Fibroblast of lung (primary cell): ENCODE measurements around the gene FASTK. TPM values are rescaled to one million over a fixed set of nuclear protein-coding genes. Genes with fewer than 3 reads are reported as not detected.

Experiments
- DNase-seq, 2 donors: peaks; one replicate each; pipeline versions ENCODE4 v3.0.0 to v3.0.0-alpha.2; 2010; ENCODE audit warnings: low read depth in 2 of 2
- H2AFZ ChIP-seq: 2 replicates; pipeline ENCODE4 v1.5.1; 2012; ENCODE audit warnings: low read length, control low read depth, inconsistent platforms
- H3K27ac ChIP-seq: 2 replicates; pipeline ENCODE4 v1.5.1; 2011; ENCODE audit warnings: low read length, control low read depth; ENCODE audit not compliant: insufficient read depth
- H3K27me3 ChIP-seq: 2 replicates; pipeline ENCODE4 v1.5.1; 2011; ENCODE audit warnings: mild to moderate bottlenecking, low read length; ENCODE audit not compliant: control insufficient read depth, insufficient read depth
- H3K36me3 ChIP-seq: 2 replicates; pipeline ENCODE4 v1.5.1; 2011; ENCODE audit warnings: low read length; ENCODE audit not compliant: control insufficient read depth, insufficient read depth
- H3K4me1 ChIP-seq: 2 replicates; pipeline ENCODE4 v1.5.1; 2011; ENCODE audit warnings: low read length; ENCODE audit not compliant: control insufficient read depth, insufficient read depth; ENCODE audit errors: extremely low read depth
- H3K4me2 ChIP-seq: 2 replicates; pipeline ENCODE4 v1.5.1; 2011; ENCODE audit warnings: low read length, control low read depth; ENCODE audit not compliant: insufficient read depth; ENCODE audit errors: extremely low read depth
- H3K4me3 ChIP-seq, 4 experiments: fragments of 200-600 bp in 1 of 4; sonication (generic) in 1 of 4; replicated peaks in 1 of 4; 2 replicates each; pipeline ENCODE4 v1.5.1; 2011 to 2016; ENCODE audit warnings: low read length in 4 of 4, low read depth in 3 of 4, mild to moderate bottlenecking in 3 of 4, control low read depth in 2 of 4, inconsistent platforms in 1 of 4, mixed read lengths in 1 of 4; ENCODE audit not compliant: insufficient read depth in 1 of 4; ENCODE audit errors: control extremely low read depth in 1 of 4
- H3K79me2 ChIP-seq: 2 replicates; pipeline ENCODE4 v1.5.1; 2012; ENCODE audit warnings: mild to moderate bottlenecking, low read length, inconsistent platforms; ENCODE audit not compliant: control insufficient read depth, insufficient read depth
- H3K9ac ChIP-seq: 2 replicates; pipeline ENCODE4 v1.5.1; 2011; ENCODE audit warnings: mild to moderate bottlenecking, low read length, control low read depth; ENCODE audit not compliant: insufficient read depth
- H3K9me3 ChIP-seq: 2 replicates; pipeline ENCODE4 v1.5.1; 2012; ENCODE audit warnings: low read depth, low read length; ENCODE audit not compliant: control insufficient read depth, insufficient read depth
- H4K20me1 ChIP-seq: 2 replicates; pipeline ENCODE4 v1.5.1; 2011; ENCODE audit warnings: low read length; ENCODE audit not compliant: control insufficient read depth, insufficient read depth; ENCODE audit errors: extremely low read depth
- EZH2 ChIP-seq: IDR thresholded peaks from 2 replicates; pipeline ENCODE4 v1.5.1; 2012; ENCODE audit warnings: low read length, control low read depth, mild to moderate bottlenecking; ENCODE audit errors: missing control alignments
- polyA plus RNA-seq, 2 donors: library from polyadenylated mRNA; depleted of rRNA in 1 of 2; stranded (reverse) in 1 of 2; unstranded in 1 of 2; fragments of >200 nt; gene quantifications; 2 replicates each; pipeline ENCODE4 v1.2.1, GENCODE V29; 2011 to 2012; ENCODE audit warnings: missing spikeins in 1 of 2
- total RNA-seq: library from RNA; depleted of rRNA; stranded (reverse); fragments of >200 nt; gene quantifications from 2 replicates; pipeline ENCODE4 v1.2.1, GENCODE V29; 2014
- TF ChIP-seq, protein P1 (sequence below), 2 donors: IDR thresholded peaks in 1 of 2; conservative IDR thresholded peaks in 1 of 2; 1 replicate in 1 of 2; 2 replicates in 1 of 2; pipeline ENCODE4 v1.5.1; 2011 to 2012; ENCODE audit warnings: low read length in 2 of 2, control low read depth in 1 of 2, inconsistent platforms in 1 of 2, low read depth in 1 of 2, mild to moderate bottlenecking in 1 of 2

Gene FASTK
- total and polyA plus RNA-seq, 2 donors (not counting 1 experiment from before 2014, with no cell fraction given), result 33.8 to 69.5 TPM

DNA sequence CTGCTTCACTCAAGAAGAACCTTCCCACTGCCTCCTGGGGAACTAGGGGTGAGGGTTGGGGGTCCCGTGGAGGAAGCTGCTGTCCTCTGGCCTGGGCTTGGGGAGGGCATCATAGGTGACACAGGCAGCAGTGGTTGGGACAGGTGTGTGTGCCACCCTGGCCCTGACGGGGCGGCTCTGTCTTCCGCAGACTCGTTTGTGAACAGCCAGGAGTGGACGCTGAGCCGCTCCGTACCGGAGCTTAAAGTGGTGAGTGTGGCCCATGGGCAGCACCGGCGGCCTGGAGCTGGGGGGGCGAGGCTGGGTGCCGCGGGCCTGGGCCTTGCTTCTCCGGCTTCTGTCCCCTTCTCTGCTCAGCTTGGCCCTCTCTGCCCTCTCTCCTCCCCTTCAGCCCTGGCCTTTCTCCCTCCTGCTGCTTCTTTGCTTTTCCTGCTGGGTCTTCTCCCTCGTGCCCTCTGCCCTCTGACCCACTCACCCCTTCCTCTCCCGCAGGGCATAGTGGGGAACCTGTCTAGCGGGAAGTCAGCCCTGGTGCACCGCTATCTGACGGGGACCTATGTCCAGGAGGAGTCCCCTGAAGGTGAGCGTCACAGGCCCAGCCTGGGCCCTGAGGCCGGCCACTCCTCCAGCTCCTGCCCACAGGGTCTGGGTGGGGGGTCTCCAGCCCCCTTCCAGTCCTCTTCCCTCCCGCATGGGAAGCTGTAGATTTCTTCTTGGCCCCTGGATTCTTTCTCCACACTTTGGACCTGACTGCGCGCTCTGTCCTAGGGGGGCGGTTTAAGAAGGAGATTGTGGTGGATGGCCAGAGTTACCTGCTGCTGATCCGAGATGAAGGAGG lies 36.2 kb upstream of the FASTK start:
- peaks cover 19% of the 10 kb centered on the region for H3K36me3 ChIP-seq
- no peaks in the 10 kb centered on the region for H4K20me1 ChIP-seq
- H3K9me3 ChIP-seq, result no peaks in the 10 kb centered on the region
- peaks cover 14% of the 10 kb centered on the region for H3K4me1 ChIP-seq
- no peak for DNase-seq
- no peak overlapping the region for H3K9ac ChIP-seq
- peaks cover 18% of the 10 kb centered on the region for H3K79me2 ChIP-seq
- no peak overlapping the region for H2AFZ ChIP-seq
- H3K4me3 ChIP-seq, result no peak overlapping the region
- no peaks in the 10 kb centered on the region for H3K27me3 ChIP-seq
- TF ChIP-seq EZH2, result no peak
- TF ChIP-seq, protein P1, sequence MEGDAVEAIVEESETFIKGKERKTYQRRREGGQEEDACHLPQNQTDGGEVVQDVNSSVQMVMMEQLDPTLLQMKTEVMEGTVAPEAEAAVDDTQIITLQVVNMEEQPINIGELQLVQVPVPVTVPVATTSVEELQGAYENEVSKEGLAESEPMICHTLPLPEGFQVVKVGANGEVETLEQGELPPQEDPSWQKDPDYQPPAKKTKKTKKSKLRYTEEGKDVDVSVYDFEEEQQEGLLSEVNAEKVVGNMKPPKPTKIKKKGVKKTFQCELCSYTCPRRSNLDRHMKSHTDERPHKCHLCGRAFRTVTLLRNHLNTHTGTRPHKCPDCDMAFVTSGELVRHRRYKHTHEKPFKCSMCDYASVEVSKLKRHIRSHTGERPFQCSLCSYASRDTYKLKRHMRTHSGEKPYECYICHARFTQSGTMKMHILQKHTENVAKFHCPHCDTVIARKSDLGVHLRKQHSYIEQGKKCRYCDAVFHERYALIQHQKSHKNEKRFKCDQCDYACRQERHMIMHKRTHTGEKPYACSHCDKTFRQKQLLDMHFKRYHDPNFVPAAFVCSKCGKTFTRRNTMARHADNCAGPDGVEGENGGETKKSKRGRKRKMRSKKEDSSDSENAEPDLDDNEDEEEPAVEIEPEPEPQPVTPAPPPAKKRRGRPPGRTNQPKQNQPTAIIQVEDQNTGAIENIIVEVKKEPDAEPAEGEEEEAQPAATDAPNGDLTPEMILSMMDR (conservative IDR thresholded peaks at IDR 0.05 in 1 of 2, IDR thresholded peaks at IDR 0.05 in 1 of 2; ENCODE audit: low read depth in 1 of 2, low read length in 2 of 2), result no peak
- H3K27ac ChIP-seq, result no peak overlapping the region
- H3K4me2 ChIP-seq, result no peak overlapping the region

DNA sequence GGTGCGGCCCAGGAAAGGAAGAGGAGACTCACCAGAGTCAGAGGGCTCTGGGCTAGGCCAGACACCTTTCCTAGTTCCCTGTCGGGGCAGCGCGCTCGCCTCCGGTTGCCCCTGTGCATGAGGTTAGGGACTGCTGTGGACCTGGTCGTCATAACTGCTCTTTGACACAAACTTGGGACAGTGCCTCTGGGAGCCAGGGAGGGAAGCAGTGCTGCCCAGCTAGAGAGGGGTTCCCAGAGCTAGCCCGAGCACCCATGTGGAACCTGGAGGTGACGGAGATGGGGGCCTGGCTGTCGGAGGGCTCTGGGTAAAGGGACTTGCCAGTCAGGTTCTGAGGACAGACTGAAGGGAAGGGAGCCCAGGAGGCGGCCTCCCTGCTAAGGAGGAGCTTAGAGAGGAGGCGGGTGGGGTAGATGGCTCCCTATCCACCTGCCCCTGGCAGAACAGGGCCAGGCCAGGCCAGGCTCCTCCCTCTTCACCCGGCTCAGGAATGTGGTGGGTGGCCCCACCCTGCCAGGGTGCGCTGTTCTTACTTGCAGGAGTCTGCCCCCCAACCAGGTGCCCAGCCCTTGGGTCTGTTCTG lies 35.3 kb upstream of the FASTK start:
- no peak overlapping the region for H3K9ac ChIP-seq
- no peaks in the 10 kb centered on the region for H3K9me3 ChIP-seq
- no peak overlapping the region for H3K4me3 ChIP-seq
- H2AFZ ChIP-seq, result no peak overlapping the region
- peaks cover 21% of the 10 kb centered on the region for H3K79me2 ChIP-seq
- peak overlapping the region; percentile 13 for H3K4me2 ChIP-seq
- H3K36me3 ChIP-seq, result peaks cover 13% of the 10 kb centered on the region
- peaks cover 14% of the 10 kb centered on the region for H3K4me1 ChIP-seq
- TF ChIP-seq EZH2, result no peak
- TF ChIP-seq, protein P1 (conservative IDR thresholded peaks at IDR 0.05 in 1 of 2, IDR thresholded peaks at IDR 0.05 in 1 of 2; ENCODE audit: low read depth in 1 of 2, low read length in 2 of 2), result no peak
- H3K27ac ChIP-seq, result no peak overlapping the region
- DNase-seq, result no peak
- no peaks in the 10 kb centered on the region for H4K20me1 ChIP-seq
- H3K27me3 ChIP-seq, result no peaks in the 10 kb centered on the region

DNA sequence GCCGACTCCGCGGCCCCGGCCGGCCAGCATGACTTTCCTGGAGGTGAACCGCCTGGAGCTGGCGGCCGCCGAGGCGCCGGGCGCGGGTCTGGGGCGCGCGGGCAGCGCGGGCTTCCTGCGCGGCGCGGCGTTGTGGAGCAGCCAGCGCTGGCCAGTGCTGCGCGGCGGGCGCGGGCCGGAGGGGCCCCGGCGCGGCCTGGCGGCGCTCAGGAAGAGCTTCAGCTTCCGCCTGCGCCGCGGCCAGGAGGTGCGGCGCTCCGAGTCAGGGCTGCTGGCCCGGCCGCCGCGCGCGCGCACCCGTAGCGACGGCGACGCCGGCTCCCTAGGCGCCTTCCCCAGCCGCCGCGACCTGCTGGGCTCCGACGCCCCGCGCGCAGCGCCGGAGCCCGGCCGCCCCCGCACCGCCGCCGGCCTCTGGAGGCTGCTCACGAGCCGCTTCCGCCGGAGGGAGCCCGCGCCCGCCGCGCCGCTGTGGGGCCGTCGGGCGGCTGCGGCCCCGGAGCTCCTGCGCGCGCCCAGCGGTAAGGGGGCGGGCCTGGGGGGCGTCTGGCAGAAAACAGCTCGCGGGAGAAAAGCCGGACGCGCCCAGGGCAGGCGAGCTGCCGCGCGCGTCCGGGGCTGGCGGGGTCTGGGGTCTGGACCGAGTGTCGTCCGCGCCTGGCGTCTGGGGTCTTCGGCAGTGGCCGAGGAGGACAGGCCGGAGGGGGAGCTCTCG lies 34.7 kb upstream of the FASTK start:
- Histone ChIP-seq H3K4me1 (peaks cover 16% of the 10 kb centered on the region), H3K27ac (no peak overlapping the region), H3K79me2 (peaks cover 23% of the 10 kb centered on the region), H3K27me3 (no peaks in the 10 kb centered on the region), H3K4me3 (no peak overlapping the region), H3K9me3 (no peaks in the 10 kb centered on the region), H4K20me1 (no peaks in the 10 kb centered on the region), H3K4me2 (peak overlapping the region; percentile 13), H2AFZ (no peak overlapping the region), H3K9ac (peak overlapping the region; percentile 7), H3K36me3 (peaks cover 11% of the 10 kb centered on the region)
- peak; percentile 12 to 41 for DNase-seq
- TF ChIP-seq EZH2, result no peak
- TF ChIP-seq, protein P1 (conservative IDR thresholded peaks at IDR 0.05 in 1 of 2, IDR thresholded peaks at IDR 0.05 in 1 of 2; ENCODE audit: low read depth in 1 of 2, low read length in 2 of 2), result no peak
